MCF 10A (cell line): ENCODE data around the gene SLC4A8. TPM values are rescaled to one million over a fixed set of nuclear protein-coding genes. Genes with fewer than 3 reads are reported as not detected.

Experiments used
- BruUV-seq: library from RNA; stranded (reverse); fragments of 400-500 nt; replicated peaks from 2 replicates; lab custom pipeline; 2021; lab: Mats Ljungman, UMichigan
- CTCF ChIA-PET: fragments of 300-600 bp; sonication (Branson Sonifier 250); formaldehyde crosslinking; extraction: SDS; loops from one replicate; lab custom pipeline; 2021; ENCODE audit warnings: antibody characterized with exemption, inconsistent platforms; lab: Yijun Ruan, JAX
- POLR2A ChIA-PET: fragments of 300-600, 350-650 bp; sonication (Branson Sonifier 250); formaldehyde crosslinking; extraction: SDS; loops from one replicate; lab custom pipeline; 2020; ENCODE audit warnings: antibody characterized with exemption, inconsistent platforms; lab: Yijun Ruan, JAX
- DNase-seq: peaks from one replicate; pipeline ENCODE4 v3.0.0-alpha.2; 2018; ENCODE audit not compliant: unreplicated experiment
- H3K27ac Mint-ChIP-seq: one replicate; pipeline ENCODE4 v1.8.0; 2022; ENCODE audit warnings: mild to moderate bottlenecking, low read depth, mixed read lengths; ENCODE audit not compliant: unreplicated experiment
- H3K27me3 Mint-ChIP-seq: one replicate; pipeline ENCODE4 v1.8.0; 2022; ENCODE audit warnings: mixed read lengths; ENCODE audit not compliant: insufficient read depth, unreplicated experiment
- H3K36me3 Mint-ChIP-seq: one replicate; pipeline ENCODE4 v1.8.0; 2022; ENCODE audit warnings: mild to moderate bottlenecking, moderate library complexity, mixed read lengths; ENCODE audit not compliant: insufficient read depth, unreplicated experiment
- H3K4me1 Mint-ChIP-seq: one replicate; pipeline ENCODE4 v1.8.0; 2022; ENCODE audit warnings: mixed read lengths; ENCODE audit not compliant: insufficient read depth, unreplicated experiment
- H3K4me3 Mint-ChIP-seq: one replicate; pipeline ENCODE4 v1.8.0; 2022; ENCODE audit warnings: mild to moderate bottlenecking, moderate library complexity, mixed read lengths; ENCODE audit not compliant: unreplicated experiment
- H3K9me3 Mint-ChIP-seq: one replicate; pipeline ENCODE4 v1.8.0; 2022; ENCODE audit warnings: mixed read lengths; ENCODE audit not compliant: unreplicated experiment
- CTCF ChIP-seq: fragments of 200-600 bp; IDR thresholded peaks from one replicate; pipeline ENCODE4 v1.8.0; 2022; ENCODE audit warnings: antibody characterized with exemption, mild to moderate bottlenecking; ENCODE audit not compliant: unreplicated experiment
- intact Hi-C: fragments of 100-400 bp; cut with micrococcal nuclease; formaldehyde crosslinking; loops from 2 replicates; pipeline ENCODE4 v1.14.1; 2022
- total RNA-seq: library from RNA; stranded (reverse); gene quantifications from 2 replicates; pipeline ENCODE4 v1.2.3, GENCODE V29; 2022

SLC4A8 gene
- total RNA-seq, 1 experiment from 2014 or later: 1.1 TPM

GRCh38 chr12:51383269-51383905 lies 41.2 kb upstream of the SLC4A8 start:
- intact Hi-C loops: no loop called here
- peaks cover 7% of the 10 kb centered on the region for H3K36me3 Mint-ChIP-seq
- H3K9me3 Mint-ChIP-seq: no peaks in the 10 kb centered on the region
- no peak for TF ChIP-seq CTCF
- CTCF ChIA-PET: interaction anchor here (0.6 to 1.2 kb wide), 3 partner anchors 10 to 27 kb away, joined by 5 to 7 read pairs (median 6); no protein-coding TSS in a partner anchor
- H3K4me1 Mint-ChIP-seq: peaks cover 26% of the 10 kb centered on the region
- H3K27me3 Mint-ChIP-seq: no peaks in the 10 kb centered on the region
- DNase-seq: no peak
- POLR2A ChIA-PET: interaction anchor here (0.6 to 1.5 kb wide), 3 partner anchors 14 to 477 kb away, joined by 3 to 4 read pairs (median 3); no protein-coding TSS in a partner anchor
- no peak overlapping the region for H3K27ac Mint-ChIP-seq
- H3K4me3 Mint-ChIP-seq: no peak overlapping the region
- no TSS peak for BruUV-seq

- no peak for TF ChIP-seq CTCF
- no peak for DNase-seq
- no peaks in the 10 kb centered on the region for H3K9me3 Mint-ChIP-seq
- POLR2A ChIA-PET: interaction anchor here (8.0 kb wide), 1 partner anchor 13 kb away, joined by 54 read pairs; no protein-coding TSS in a partner anchor
- H3K36me3 Mint-ChIP-seq: peaks cover 7% of the 10 kb centered on the region
- peaks cover 51% of the 10 kb centered on the region for H3K4me1 Mint-ChIP-seq
- H3K27ac Mint-ChIP-seq: no peak overlapping the region
- H3K4me3 Mint-ChIP-seq: no peak overlapping the region
- CTCF ChIA-PET: interaction anchor here (0.6 to 2.0 kb wide), 5 partner anchors 12 to 584 kb away, joined by 3 to 6 read pairs (median 5); no protein-coding TSS in a partner anchor
- H3K27me3 Mint-ChIP-seq: no peaks in the 10 kb centered on the region
- intact Hi-C loops: no loop called here
- no TSS peak for BruUV-seq
Observed at GRCh38 chr12:51386351-51386750, 38.3 kb upstream of the SLC4A8 start.

GRCh38 chr12:51388069-51388799 lies 36.4 kb upstream of the SLC4A8 start:
- no peak for TF ChIP-seq CTCF
- peaks cover 5% of the 10 kb centered on the region for H3K36me3 Mint-ChIP-seq
- ChIA-PET POLR2A (interaction anchor here (0.6 to 8.0 kb wide), 4 partner anchors 7 to 1138 kb away, joined by 3 to 54 read pairs (median 8); no protein-coding TSS in a partner anchor), CTCF (interaction anchor here (0.5 to 0.7 kb wide), 2 partner anchors 128 to 563 kb away, joined by 3 to 5 read pairs; no protein-coding TSS in a partner anchor)
- peak; percentile 89 for DNase-seq
- no TSS peak for BruUV-seq
- peaks cover 47% of the 10 kb centered on the region for H3K4me1 Mint-ChIP-seq
- H3K9me3 Mint-ChIP-seq: no peaks in the 10 kb centered on the region
- peak overlapping the region; percentile 47 for H3K4me3 Mint-ChIP-seq
- H3K27me3 Mint-ChIP-seq: no peaks in the 10 kb centered on the region
- intact Hi-C loops: no loop called here
- H3K27ac Mint-ChIP-seq: peak overlapping the region; percentile 80

GRCh38 chr12:51388846-51389245 lies 35.8 kb upstream of the SLC4A8 start:
- CTCF ChIA-PET: interaction anchor here (0.5 to 1.0 kb wide), 4 partner anchors 105 to 615 kb away, joined by 3 to 5 read pairs (median 3); no protein-coding TSS in a partner anchor
- Mint-ChIP-seq H3K4me1 (peaks cover 53% of the 10 kb centered on the region), H3K27ac (peak overlapping the region; percentile 80), H3K4me3 (no peak overlapping the region), H3K36me3 (no peaks in the 10 kb centered on the region), H3K27me3 (no peaks in the 10 kb centered on the region), H3K9me3 (no peaks in the 10 kb centered on the region)
- BruUV-seq: no TSS peak
- POLR2A ChIA-PET: interaction anchor here (0.9 to 8.0 kb wide), 3 partner anchors 8 to 32 kb away, joined by 3 to 54 read pairs (median 13); no protein-coding TSS in a partner anchor
- no peak for DNase-seq
- no peak for TF ChIP-seq CTCF
- intact Hi-C loops: no loop called here
